Stomach (tissue), 9 donors: ENCODE measurements around the gene PTPRD. TPM values are rescaled to one million over a fixed set of nuclear protein-coding genes. Genes with fewer than 3 reads are reported as not detected.

Experiments
- DNase-seq, 2 donors: peaks; one replicate each; pipeline versions ENCODE4 v3.0.0 to v3.0.0-alpha.2; 2013 to 2019
- H3K27ac ChIP-seq, 5 donors: fragments of 200-600 bp in 4 of 5; sonication (generic) in 4 of 5; one replicate each; pipeline ENCODE4 v1.5.1; 2013 to 2019; ENCODE audit warnings: mild to moderate bottlenecking in 1 of 5, moderate library complexity in 1 of 5
- H3K27me3 ChIP-seq, 3 donors: fragments of 200-600 bp; sonication (generic); one replicate each; pipeline ENCODE4 v1.5.1; 2017 to 2019; ENCODE audit warnings: mixed run types in 1 of 3
- H3K36me3 ChIP-seq, 4 donors: fragments of 200-600 bp; sonication (generic); 1 replicate in 3 of 4; 2 replicates in 1 of 4; pipeline ENCODE4 v1.5.1; 2016 to 2019
- H3K4me1 ChIP-seq, 4 donors: fragments of 200-600 bp; sonication (generic); one replicate each; pipeline ENCODE4 v1.5.1; 2016 to 2019
- H3K4me3 ChIP-seq, 4 donors: fragments of 200-600 bp; sonication (generic) in 3 of 4; one replicate each; pipeline ENCODE4 v1.5.1; 2016 to 2019; ENCODE audit warnings: mild to moderate bottlenecking in 1 of 4
- H3K9me3 ChIP-seq, 4 donors: fragments of 200-600 bp; sonication (generic); one replicate each; pipeline ENCODE4 v1.5.1; 2016 to 2019
- CTCF ChIP-seq, 7 experiments: fragments of 450-650 bp in 4 of 7; fragments of 200-600 bp in 3 of 7; sonication (generic) in 3 of 7; IDR thresholded peaks; one replicate each; pipeline ENCODE4 v1.5.1; 2016 to 2019; ENCODE audit warnings: antibody characterized with exemption in 7 of 7, control low read depth in 2 of 7, mild to moderate bottlenecking in 1 of 7
- EP300 ChIP-seq: sonication (generic); formaldehyde crosslinking; IDR thresholded peaks from one replicate; pipeline ENCODE4 v1.6.1; 2017; ENCODE audit warnings: antibody characterized with exemption
- POLR2A ChIP-seq, 4 donors: fragments of 450-650 bp; IDR thresholded peaks; one replicate each; pipeline ENCODE4 v1.6.1; 2016; ENCODE audit warnings: antibody characterized with exemption in 4 of 4, control low read depth in 2 of 4, mild to moderate bottlenecking in 1 of 4, moderate library complexity in 1 of 4
- POLR2AphosphoS5 ChIP-seq, 3 donors: sonication (generic); formaldehyde crosslinking; IDR thresholded peaks; one replicate each; pipeline ENCODE4 v1.6.1; 2016; ENCODE audit warnings: antibody characterized with exemption in 3 of 3
- WGBS, 5 donors: extraction: QIAGEN DNeasy Blood & Tissue Kit in 3 of 5; methylation state at CpG; one replicate each; pipeline versions ENCODE4 v1.1.5 to v1.1.7; 2013 to 2018; 5-methylcytosine and 5-hydroxymethylcytosine counted together
- intact Hi-C: fragments of 100-400 bp; cut with DNase I; formaldehyde crosslinking; loops from one replicate; pipeline ENCODE4 v1.15.1; 2023; ENCODE audit warnings: low total_unique reads
- polyA plus RNA-seq, 3 donors: library from polyadenylated mRNA; stranded (reverse); fragments of 200-250 nt; gene quantifications; one replicate each; pipeline ENCODE4 v1.2.3, GENCODE V29; 2013
- total RNA-seq, 5 donors: library from RNA; depleted of rRNA; stranded (reverse); fragments of >200 nt; gene quantifications; one replicate each; pipeline versions ENCODE4 v1.1.0 to v1.2.3, GENCODE V29; 2014 to 2016
- donor health status: healthy with polysubstance abuse.
- donor health status: Bipolar disorder and iron deficiency.
- donor health status: healthy.

The PTPRD gene
- total and polyA plus RNA-seq, 8 donors, result 0.12 to 53.1 (median 1.2) TPM

DNA sequence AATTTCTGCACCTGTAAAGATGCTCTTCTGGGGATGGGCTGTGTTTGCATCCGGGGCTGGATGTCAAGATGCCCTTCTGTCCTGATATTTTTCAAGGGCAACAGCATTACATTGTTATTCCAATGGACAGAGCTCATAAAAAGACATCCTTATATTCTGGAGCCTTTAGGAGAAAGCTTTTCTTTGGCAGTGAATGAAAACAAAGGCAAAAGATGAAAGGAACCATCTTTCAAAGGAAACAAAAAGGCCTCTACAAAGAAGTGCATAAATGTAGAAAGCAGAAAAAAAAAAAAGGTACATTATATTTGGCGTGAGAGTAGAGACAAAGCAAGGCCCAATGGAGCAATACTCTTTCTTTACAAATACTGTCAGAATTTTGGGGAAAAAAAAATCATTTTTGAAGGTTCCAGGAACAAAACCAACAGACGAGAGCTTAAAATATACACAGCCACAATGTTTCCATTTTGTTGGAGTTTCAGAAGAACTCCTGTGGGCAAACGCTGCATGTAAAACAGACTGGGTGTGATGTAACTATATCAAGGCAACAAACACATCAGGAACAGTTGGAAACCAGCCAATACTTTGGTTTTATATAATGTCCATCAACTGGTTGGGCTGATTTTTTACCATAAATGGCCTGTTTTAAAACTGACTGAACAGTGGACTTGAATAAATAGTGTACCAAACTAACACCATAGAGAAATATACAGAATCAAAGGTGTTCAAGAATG lies 1927.7 kb downstream of the PTPRD start:
- Histone ChIP-seq H3K27ac (no peak overlapping the region), H3K4me3 (no peak overlapping the region), H3K9me3 (no peaks in the 10 kb centered on the region), H3K27me3 (no peaks in the 10 kb centered on the region), H3K4me1 (no peaks in the 10 kb centered on the region), H3K36me3 (no peaks in the 10 kb centered on the region)
- no peak for DNase-seq
- 65 to 89% (median 78%) methylated on average over 4 of the region's 4 CpGs for WGBS, 5 donors
- intact Hi-C loops, result no loop called here
- no peak for TF ChIP-seq EP300
- TF ChIP-seq POLR2AphosphoS5 (IDR thresholded peaks at IDR 0.05), result no peak
- no peak for TF ChIP-seq CTCF (IDR thresholded peaks at IDR 0.05)
- no peak for TF ChIP-seq POLR2A (IDR thresholded peaks at IDR 0.05)

- no peak for TF ChIP-seq CTCF (IDR thresholded peaks at IDR 0.05)
- TF ChIP-seq POLR2AphosphoS5 (IDR thresholded peaks at IDR 0.05), result no peak
- no peak for TF ChIP-seq POLR2A (IDR thresholded peaks at IDR 0.05)
- no peak for TF ChIP-seq EP300
- no peak for DNase-seq
- no peaks in the 10 kb centered on the region for H3K27me3 ChIP-seq
- intact Hi-C loops, result no loop called here
- H3K9me3 ChIP-seq, result no peaks in the 10 kb centered on the region
- no peaks in the 10 kb centered on the region for H3K36me3 ChIP-seq
- no peak overlapping the region for H3K4me3 ChIP-seq
- no peak overlapping the region for H3K27ac ChIP-seq
- 84 to 94% (median 90%) methylated on average over 7 of the region's 7 CpGs for WGBS, 5 donors
- no peaks in the 10 kb centered on the region for H3K4me1 ChIP-seq
These were observed 1929.3 kb downstream of the PTPRD start for GRCh38 chr9:8683496-8683895.

- Histone ChIP-seq H3K27me3 (no peaks in the 10 kb centered on the region), H3K4me1 (no peaks in the 10 kb centered on the region), H3K9me3 (no peaks in the 10 kb centered on the region), H3K4me3 (no peak overlapping the region), H3K36me3 (no peaks in the 10 kb centered on the region), H3K27ac (no peak overlapping the region)
- no peak for TF ChIP-seq EP300
- no peak for TF ChIP-seq POLR2A (IDR thresholded peaks at IDR 0.05)
- TF ChIP-seq CTCF (IDR thresholded peaks at IDR 0.05), result no peak
- no peak for TF ChIP-seq POLR2AphosphoS5 (IDR thresholded peaks at IDR 0.05)
- no peak for DNase-seq
- 26 to 73% (median 48%) methylated on average over 2 of the region's 2 CpGs for WGBS, 5 donors
- intact Hi-C loops, result no loop called here
These were observed 1932.1 kb downstream of the PTPRD start for GRCh38 chr9:8680658-8681057.

- TF ChIP-seq POLR2AphosphoS5 (IDR thresholded peaks at IDR 0.05) (no peak), EP300 (no peak), CTCF (IDR thresholded peaks at IDR 0.05) (no peak), POLR2A (IDR thresholded peaks at IDR 0.05) (no peak)
- 84 to 93% (median 89%) methylated on average over 3 of the region's 3 CpGs for WGBS, 5 donors
- H3K27me3 ChIP-seq, result no peaks in the 10 kb centered on the region
These were observed 1932.6 kb downstream of the PTPRD start for GRCh38 chr9:8680157-8680556.

More at GRCh38 chr9:8680157-8680556, 1932.6 kb downstream of the PTPRD start:
- Histone ChIP-seq H3K36me3 (no peaks in the 10 kb centered on the region), H3K27ac (no peak overlapping the region), H3K4me1 (no peaks in the 10 kb centered on the region), H3K9me3 (no peaks in the 10 kb centered on the region), H3K4me3 (no peak overlapping the region)
- DNase-seq, result no peak
- intact Hi-C loops, result no loop called here
